Ammon's horn (tissue), 1 donor: ENCODE data around the gene SNRPN.
"Not testable (repeated sequence)": the region's sequence is repeated elsewhere in the genome, so short reads cannot be mapped to it uniquely, and the experiment has no call there.

Experiments used
- DNase-seq: peaks from one replicate; pipeline ENCODE4 v3.0.0-alpha.2; 2016; ENCODE audit warnings: low spot score

SNRPN gene

DNA sequence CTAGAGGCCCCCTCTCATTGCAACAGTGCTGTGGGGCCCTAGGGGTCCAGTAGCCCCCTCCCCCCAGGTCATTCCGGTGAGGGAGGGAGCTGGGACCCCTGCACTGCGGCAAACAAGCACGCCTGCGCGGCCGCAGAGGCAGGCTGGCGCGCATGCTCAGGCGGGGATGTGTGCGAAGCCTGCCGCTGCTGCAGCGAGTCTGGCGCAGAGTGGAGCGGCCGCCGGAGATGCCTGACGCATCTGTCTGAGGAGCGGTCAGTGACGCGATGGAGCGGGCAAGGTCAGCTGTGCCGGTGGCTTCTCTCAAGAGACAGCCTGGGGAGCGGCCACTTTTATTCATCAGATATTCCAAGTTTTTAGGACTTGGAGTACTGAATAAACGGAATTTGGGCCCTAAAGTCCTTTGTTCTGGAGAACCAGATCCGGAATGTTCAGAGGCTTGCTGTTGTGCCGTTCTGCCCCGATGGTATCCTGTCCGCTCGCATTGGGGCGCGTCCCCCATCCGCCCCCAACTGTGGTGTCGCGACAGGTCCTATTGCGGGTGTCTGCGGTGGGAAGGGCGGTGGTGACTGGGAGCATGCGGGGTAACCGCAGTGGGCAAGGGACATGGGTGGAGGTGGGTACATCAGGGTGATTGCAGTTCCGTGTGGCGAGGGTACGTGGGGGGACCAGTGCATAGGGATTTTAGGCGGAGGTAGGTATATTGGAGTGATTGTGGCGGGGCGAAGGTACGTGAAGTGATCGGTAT lies at the start of gene SNRPN, which contains the start of gene SNURF:
Gene SNRPN, plus strand, starts transcription at position 205 of the 748 bp plus-strand sequence. CDS start 19,467 bp downstream, outside the sequence.
Gene SNURF, plus strand, starts transcription at position 205 of the 748 bp plus-strand sequence. Its CDS starts 62 bp downstream, at position 267.
- peak; percentile 80 for DNase-seq

DNA sequence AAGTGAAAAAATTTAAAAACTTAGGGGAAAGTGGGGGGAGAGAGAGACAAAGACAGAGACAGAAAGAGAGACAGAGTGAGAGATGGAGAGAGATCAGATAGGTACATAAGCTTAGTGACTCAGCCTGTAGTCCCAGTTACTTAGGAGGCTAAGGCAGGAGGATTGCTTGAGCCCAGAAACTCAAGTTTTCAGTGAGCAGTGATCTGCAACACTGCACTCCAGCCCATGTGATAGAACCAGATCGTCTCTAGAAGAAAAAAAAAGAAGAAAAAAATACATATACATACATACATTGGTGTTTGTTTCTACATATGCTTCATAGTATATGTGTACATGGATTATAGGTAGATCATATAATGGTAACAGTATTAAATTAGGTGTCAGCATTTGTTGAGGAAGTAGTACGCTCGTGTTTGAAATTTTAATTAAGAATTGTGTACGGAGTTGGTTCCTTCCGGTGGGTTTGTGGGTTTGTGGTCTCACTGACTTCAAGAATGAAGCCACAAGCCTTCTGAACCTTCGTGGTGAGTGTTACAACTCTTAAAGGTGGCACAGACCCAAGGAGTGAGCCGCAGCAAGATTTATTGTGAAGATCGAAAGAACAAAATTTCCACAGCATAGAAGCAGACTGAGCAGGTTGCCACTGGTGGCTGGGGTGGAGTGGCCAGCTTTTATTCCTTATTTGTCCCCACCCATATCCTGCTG lies 38.3 kb upstream of the SNRPN start:
- no peak for DNase-seq

DNA sequence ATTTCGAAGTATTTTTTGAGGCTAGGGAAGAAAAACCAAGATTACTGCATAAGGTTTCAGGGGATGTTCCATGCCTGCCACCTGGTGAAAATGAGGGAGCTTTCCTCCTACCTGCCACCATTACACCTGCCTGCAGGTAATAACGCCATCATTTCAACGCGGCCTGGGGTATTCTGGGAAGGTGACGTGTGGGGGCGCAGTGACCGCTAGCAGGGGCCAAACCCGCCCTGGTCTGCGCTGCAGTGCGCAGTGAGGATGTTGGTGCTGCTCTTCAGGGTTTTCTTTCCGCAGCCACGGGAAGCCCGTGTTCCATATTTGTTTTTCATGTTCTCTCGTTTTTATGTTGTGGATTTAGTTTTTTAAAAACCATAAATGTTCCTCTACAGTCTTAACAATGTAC lies 37.4 kb upstream of the SNRPN start:
- no peak for DNase-seq

DNA sequence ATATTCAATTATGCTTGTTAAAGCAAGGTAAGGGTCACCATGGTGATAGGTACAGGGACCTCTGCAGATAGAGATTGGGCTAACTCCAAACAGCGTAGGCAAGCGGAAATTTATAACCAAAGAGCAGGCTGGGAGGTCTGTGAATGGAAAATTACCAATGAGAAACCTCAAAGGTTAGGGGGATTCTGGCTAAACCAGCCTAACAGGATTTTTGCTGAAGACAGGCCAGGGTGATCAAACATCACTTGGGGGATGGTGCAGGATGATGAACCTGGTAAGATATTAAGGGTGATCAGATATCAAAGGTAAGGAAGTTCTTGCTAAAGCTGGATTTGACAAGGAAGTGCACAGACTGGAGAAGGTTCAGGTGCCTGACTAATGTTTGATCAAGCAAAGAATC lies 35.3 kb upstream of the SNRPN start:
- no peak for DNase-seq

DNA sequence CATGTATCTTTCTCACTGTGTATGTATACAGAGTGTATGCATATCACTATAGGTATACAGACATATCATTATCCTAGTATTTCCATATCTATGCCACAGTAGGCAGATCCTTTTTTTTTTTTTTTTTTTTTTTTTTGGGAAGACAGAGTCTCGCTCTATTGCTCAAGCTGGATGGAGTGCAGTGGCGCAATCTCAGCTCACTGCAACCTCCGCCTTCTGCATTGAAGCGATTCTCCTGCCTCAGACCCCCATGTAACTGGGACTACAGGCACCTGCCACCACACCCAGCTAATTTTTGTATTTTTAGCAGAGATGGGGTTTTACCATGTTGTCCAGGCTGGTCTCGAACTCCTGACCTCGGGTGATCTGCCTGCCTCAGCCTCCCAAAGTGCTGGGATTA lies 32.0 kb upstream of the SNRPN start:
- DNase-seq, result not testable (repeated sequence)

DNA sequence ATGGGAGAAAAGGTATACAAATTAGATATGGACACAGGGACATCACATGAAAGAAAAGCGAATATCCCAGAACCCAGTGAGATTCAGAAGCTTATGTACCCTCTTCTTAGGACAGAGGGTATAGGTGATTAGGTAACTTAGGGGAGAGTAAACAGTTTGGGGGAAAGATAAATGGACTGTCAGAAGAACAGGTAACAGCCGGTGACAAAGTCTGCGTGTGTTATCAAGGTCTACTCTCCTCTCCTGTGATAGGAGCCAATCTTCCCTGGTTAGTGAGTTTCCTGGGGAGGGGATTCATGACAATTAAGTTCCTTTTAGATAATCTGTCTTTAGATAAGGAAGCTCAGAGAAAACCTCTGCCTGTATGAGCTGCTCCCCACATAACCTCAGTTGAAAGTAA lies 30.6 kb upstream of the SNRPN start:
- DNase-seq, result no peak

DNA sequence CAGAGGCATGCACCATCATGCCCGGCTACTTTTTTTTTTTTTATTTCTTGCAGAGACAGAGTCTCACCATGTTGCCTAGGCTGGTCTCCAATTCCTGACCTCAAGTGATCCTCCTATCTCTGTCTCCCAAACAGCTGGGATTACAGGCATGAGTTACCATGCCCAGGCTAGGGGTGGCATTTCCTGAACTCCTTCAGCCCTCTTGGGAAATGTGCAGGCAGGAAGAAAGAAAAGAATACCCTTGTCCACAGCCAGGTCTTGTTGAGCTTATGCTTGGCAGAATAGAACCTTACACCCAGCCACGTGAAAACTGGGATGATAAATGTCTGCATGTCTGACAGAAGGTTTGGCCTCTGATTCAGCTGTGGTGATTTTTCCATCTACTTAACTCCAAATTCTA lies 30.2 kb upstream of the SNRPN start:
- no peak for DNase-seq

DNA sequence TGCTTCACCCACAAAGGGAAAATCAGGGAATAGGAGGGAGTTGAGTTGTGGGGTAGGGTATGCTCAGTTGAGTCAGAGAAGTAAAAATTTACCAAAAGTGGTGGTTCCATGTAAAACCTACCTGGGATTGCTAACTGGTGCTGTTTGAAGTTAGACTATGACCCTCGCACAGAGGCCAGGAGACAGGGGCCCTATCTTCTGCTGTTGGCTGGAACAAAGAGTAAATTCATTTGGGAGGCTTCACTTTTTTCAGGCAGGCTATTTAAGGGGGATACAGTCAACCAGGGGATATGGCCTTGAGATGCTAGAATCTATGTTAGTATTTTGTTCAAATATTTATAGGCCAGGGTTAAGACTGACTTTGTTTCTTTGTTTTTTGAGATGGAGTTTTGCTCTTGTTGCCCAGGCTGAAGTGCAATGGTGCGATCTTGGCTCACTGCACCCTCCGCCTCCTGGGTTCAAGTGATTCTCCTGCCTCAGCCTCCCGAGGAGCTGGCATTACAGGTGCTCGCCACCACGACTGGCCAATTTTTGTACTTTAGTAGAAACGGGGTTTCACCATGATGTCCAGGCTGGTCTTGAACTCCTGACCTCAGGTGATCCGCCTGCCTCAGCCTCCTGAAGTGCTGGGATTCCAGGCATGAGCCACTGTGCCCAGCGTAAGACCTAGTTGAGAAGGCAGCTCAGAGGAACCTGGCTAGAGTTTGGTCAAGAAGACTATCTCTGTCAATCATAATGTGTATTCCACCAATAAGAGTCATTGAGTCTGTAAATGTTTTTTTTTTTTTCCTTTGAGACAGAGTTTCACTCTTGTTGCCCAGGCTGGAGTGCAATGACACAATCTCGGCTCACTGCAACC lies 22.7 kb upstream of the SNRPN start:
- DNase-seq, result not testable (repeated sequence)

DNA sequence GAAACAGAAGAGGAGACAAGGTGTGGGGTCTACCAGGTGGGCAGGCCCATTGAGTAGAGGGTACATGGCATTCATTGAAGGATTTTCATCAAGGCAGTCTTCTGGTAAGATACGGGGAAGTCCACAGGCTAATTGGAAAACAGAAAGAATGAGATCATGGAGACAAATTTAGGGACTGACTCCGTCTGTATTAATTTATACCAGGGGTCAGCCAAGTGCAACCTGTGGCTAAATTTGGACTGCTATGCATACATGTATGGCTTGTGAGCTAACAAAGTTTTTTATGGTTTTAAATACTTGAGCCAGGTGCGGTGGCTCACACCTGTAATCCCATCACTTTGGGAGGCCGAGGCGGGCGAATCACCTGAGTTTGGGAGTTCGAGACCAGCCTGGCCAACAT lies 21.1 kb upstream of the SNRPN start:
- no peak for DNase-seq

DNA sequence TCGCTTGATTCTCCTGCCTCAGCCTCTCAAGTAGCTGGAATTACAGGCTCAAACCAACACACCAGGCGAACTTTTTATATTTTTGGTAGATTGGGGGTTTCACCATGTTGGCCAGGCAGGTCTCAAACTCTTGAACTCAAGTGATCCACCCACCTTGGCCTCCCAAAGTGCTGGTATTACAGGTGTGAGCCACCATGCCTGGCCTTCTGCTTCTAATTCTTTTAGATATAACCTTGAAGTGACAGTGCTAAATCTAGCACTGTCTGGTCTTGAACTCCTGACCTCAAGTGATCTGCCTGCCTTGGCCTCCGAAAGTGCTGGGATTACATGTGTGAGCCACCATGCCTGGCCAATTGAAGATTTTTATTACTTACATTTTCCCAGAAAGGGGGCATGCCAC lies 16.6 kb upstream of the SNRPN start:
- DNase-seq, result not testable (repeated sequence)

DNA sequence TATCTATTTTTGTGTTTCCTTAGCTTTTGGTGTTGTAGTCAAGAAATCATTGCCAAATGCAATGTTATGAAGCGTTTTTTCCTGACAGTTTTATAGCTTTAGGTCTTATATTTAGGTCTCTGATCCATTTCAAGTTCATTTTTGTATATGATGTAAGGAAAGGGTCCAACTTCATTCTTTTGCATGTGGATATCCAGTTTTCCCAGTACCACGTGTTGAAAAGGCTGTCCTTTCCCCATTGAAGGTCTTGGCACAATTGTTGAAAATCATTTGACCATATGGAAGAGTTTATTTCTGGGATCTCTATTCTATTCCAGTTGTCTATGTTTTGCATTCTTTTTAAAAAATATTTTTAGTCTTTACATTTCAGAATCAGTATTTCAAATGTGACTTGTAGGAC lies 14.6 kb upstream of the SNRPN start:
- no peak for DNase-seq

DNA sequence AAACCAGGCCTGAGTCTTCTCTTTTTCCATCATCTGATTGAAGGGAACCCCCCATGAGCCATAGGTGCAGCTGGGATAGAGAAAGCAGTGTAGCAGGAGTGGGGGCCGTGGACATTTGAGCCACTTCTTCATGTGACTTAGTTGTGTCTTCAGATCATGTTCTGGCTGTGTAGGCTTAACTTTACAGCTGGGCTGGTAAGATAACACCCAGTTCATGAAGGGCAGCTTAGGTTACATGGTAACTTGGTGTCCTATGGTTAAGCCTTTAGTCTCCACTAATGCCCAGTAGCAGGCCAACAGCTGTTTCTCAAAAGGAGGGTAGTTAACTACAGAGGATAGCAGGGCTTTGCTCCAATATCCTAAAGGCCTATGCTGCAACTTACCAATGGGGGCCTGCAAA lies 11.4 kb upstream of the SNRPN start:
- no peak for DNase-seq

DNA sequence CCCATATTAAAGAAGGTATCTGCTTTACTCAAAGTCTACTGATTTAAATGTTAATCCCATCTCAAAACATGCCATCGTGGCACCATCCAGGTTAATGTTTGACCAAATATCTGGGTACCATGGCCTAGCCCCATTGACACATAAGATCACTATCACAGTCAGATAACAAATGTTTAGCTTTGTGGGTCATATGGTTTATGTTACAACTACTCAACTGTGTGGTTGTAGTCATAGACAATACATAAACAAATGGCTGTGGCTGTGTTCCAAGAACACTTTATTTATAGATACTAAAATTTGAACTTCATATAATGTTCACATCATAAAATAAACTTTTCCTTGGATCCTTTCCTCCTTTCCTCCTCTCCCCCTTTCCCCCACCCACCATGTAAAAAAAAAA lies 9.8 kb upstream of the SNRPN start:
- no peak for DNase-seq

DNA sequence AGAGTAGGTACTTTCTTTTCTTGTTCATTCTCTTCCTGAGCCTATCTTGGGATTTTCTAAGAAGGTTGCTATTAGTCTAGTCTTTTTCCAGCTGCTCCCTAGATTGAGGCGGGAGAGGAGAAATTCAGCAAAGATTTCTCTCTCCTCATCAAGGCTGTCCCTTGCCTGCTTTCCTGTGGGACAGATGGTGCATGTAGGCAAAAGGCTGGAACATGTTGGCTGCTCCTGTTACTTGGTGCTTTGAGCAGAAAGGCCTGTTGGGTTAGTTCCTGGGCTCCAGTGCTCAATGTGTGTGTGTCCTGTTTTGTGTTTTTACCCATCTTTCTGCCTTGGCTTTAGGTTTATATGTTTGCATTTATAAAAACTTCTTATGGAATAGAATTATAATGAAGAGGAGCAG lies 9.1 kb upstream of the SNRPN start:
- peak; percentile 42 for DNase-seq

DNA sequence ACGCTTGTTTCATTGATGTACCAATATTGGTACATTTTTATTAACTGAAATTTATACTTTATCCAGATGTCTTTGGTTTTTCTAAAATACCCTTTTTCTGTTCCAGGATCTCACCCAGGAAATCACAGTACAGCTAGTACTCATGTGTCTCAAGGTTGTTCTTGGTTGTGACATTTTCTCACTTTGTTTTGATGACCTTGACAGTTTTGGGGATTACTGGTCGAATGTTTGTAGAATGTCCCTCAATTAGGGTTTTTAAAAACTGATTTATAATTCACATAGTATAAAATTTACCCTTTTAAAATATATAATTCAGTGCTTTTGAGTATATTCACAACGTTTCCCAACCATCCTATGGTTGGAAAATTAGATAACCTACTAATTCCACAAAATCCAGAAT lies 6.3 kb upstream of the SNRPN start:
- DNase-seq, result no peak

DNA sequence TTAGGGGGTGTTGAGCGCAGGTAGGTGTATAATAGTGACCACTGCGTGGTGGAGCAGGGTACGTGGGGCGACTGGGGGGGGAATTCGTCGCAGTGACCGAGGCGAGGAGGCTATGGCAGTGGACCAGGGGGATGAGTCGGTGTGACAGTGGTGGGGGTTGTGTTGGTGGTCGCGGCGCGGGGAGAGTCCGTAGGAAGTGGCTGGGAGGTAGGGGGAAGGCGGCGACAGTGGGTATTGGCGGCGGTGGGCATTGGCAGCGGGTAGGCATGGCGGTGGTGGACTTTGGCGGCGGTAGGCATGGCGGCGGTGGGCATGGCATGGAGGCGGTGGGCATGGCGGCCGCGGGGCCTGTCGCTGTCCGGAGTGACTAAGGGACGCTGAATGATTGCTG lies 739 bp downstream of the SNRPN start:
- DNase-seq, result peak; percentile 12

DNA sequence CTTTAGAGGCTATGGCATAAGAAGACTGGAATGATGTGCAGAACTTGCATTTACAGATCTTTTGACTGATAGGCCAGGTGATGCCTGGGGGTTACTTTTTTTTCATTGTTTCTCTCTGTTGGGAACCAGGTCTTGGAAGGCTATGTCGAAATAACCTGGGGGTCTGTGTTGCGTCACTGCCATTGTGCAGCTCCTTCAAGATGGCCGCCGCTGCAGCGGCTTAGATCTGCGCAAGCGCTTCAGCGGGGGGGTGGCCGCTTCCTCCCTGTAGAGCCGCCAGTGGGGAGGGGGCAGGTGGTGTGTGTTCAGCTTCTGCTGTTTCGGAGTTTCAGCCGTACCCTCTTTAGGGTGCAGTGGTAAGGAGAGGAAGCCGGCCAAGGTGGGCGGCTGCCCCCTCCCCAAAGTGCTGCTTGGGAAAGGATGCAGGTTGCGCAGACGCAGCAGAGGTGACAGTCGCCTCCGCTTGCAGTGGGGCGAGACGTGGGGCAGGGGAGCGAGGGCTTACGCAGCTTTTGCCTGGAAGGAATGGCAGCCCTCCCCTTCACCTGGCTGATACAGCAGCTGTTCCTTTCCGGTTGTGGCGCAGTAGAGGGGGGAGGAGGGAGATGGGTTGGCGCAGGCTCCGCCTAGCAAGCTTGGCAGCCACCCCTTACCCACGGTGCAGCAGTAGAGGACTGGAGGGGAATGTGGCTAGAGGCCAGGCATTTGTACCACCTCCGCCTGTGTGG lies 1.5 kb downstream of the SNRPN start:
- DNase-seq, result peak; percentile 86

DNA sequence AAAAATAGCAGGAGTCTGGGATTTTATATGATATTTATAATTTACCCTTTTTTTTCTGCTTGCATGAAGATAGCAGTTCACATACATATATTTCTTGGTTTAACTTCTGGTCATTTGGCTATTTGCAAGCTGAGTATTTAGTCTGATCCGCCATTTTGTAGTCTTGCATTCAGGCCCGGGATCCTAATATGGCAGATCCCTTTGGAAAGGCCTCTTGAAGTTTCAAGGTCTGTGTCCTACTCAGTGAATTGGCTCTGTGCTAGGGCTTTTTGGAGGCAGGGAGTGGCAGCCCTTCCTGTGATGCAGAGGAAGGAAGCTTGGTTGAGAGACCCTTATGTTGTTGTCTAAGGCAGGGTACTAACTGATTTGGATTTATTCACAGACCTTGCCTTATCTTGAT lies 2.9 kb downstream of the SNRPN start:
- no peak for DNase-seq

DNA sequence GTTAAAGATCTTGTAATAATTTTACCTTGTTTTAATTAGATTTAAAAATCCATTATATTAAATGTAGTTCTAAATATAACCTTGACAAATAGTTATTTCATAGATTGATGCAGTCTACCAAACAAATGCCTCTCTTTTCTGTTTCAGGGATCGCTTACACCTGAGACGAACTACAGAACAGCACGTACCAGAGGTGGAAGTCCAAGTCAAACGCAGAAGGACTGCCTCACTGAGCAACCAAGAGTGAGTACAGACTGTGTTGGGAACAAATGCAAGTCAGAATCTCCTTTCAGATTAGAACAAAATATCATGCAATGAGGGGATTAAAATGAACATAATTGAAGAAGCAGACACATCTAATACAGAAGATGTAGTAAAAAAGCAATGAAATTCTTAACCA lies 7.2 kb downstream of the SNRPN start:
- DNase-seq, result no peak

DNA sequence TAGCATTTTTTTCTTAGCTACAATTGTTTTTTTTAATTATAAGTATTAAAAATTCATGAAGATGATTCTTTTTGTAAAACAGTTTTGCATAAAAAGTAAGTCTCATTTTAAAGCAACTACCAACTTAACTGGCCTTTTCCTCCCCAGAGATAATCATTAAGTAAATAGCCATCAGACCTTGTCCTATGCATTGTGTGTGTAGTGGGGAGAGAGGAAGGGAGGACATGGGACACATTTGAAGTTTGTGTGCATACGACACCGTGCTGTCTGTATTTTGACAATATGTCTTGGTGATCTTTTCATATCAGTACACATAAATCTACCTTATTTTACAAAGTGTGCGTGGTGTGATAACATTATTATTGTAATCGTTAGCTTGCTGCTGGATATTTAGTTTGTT lies 8.1 kb downstream of the SNRPN start:
- no peak for DNase-seq

DNA sequence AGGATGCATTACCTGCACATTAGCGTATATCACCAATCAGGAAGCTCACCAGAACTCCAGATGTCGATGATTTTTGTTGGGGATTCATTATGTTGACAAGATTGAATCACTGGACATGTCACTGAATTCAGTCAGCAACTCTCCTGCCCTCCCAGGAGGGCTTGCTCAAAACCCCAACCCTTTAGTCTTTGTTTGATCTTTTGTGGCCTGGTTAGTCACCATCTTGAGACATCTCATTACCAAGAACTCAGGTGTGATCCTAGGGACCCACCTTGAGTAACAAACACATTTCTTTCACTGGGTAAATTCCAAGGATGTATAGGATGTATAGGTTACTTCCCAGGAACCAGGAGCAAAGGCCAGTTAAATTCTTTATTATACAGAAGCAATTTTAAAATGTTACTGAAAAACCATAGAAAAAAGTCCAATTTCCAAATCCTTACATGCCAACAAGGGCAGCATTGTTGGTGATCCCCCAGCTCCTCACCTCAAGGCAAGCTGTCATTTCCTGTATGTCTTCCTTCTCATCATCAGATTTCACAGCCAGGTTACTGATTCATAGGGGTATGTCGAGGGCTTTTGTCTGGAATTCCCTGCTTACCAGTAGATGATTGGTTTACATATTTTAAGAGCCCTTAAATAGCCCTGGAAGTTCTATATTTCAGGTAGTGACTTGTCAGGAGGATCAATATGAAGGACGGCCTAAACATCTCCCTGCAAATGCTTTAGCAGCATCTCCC lies 11.7 kb downstream of the SNRPN start:
- DNase-seq, result no peak
